Smooth muscle cell (in vitro differentiated cells): Measurements from ENCODE around the gene ZBTB7B. TPM values are rescaled to one million over a fixed set of nuclear protein-coding genes. Genes with fewer than 3 reads are reported as not detected.

Experiments used
- DNase-seq: peaks from one replicate; lab custom pipeline; 2025; ENCODE audit not compliant: unreplicated experiment; lab: John Stamatoyannopoulos, UW
- H2AFZ ChIP-seq: fragments of 200-600 bp; sonication (generic); 2 replicates; pipeline ENCODE4 v1.6.0; 2016; ENCODE audit warnings: antibody characterized with exemption, low read depth, mild to moderate bottlenecking
- H3F3A ChIP-seq: fragments of 200-600 bp; sonication (generic); 2 replicates; pipeline ENCODE4 v1.6.0; 2017; ENCODE audit warnings: antibody characterized with exemption, low read depth
- H3K27ac ChIP-seq: fragments of 200-600 bp; sonication (generic); 2 replicates; pipeline ENCODE4 v1.5.1; 2016; ENCODE audit warnings: low read depth, mild to moderate bottlenecking
- H3K27me3 ChIP-seq: fragments of 200-600 bp; sonication (generic); 2 replicates; pipeline ENCODE4 v1.6.1; 2016; ENCODE audit warnings: low read depth, mild to moderate bottlenecking
- H3K36me3 ChIP-seq: fragments of 200-600 bp; sonication (generic); 2 replicates; pipeline ENCODE4 v1.5.1; 2016; ENCODE audit warnings: low read depth
- H3K4me1 ChIP-seq: fragments of 200-600 bp; sonication (generic); 2 replicates; pipeline ENCODE4 v1.5.1; 2016; ENCODE audit warnings: low read depth
- H3K4me2 ChIP-seq: fragments of 200-600 bp; sonication (generic); 2 replicates; pipeline ENCODE4 v1.6.0; 2016; ENCODE audit warnings: mild to moderate bottlenecking
- H3K4me3 ChIP-seq: fragments of 200-600 bp; sonication (generic); 2 replicates; pipeline ENCODE4 v1.5.1; 2016; ENCODE audit warnings: mild to moderate bottlenecking
- H3K79me2 ChIP-seq: fragments of 200-600 bp; sonication (generic); 2 replicates; pipeline ENCODE4 v1.6.0; 2016; ENCODE audit warnings: low read depth, mild to moderate bottlenecking
- H3K9ac ChIP-seq: fragments of 200-600 bp; sonication (generic); 2 replicates; pipeline ENCODE4 v1.6.0; 2016; ENCODE audit warnings: low read depth
- H3K9me3 ChIP-seq: fragments of 200-600 bp; sonication (generic); replicated peaks from 2 replicates; pipeline ENCODE4 v1.5.1; 2016; ENCODE audit warnings: low read depth
- H4K20me1 ChIP-seq: fragments of 200-600 bp; sonication (generic); 2 replicates; pipeline ENCODE4 v1.6.0; 2016; ENCODE audit warnings: low read depth
- CTCF ChIP-seq: fragments of 200-600 bp; sonication (generic); IDR thresholded peaks from 2 replicates; pipeline ENCODE4 v1.5.1; 2017; ENCODE audit warnings: borderline replicate concordance, mild to moderate bottlenecking, antibody characterized with exemption; ENCODE audit not compliant: insufficient read depth, poor library complexity, severe bottlenecking
- WGBS: methylation state at CpG from one replicate; pipeline ENCODE4 v1.1.7; 2016; ENCODE audit warnings: low lambda C conversion rate; 5-methylcytosine and 5-hydroxymethylcytosine counted together
- polyA plus RNA-seq: library from polyadenylated mRNA; unstranded; fragments of >200 nt; fragmentation: Nextera tagmentation; extraction: Ambion mirVana; gene quantifications from 2 replicates; pipeline ENCODE4 v1.2.1, GENCODE V29; 2016
- total RNA-seq: library from RNA; depleted of rRNA; stranded (reverse); fragments of >200 nt; gene quantifications from 2 replicates; pipeline ENCODE4 v1.2.3, GENCODE V29; 2014

The ZBTB7B gene
- total and polyA plus RNA-seq, 2 experiments from 2014 or later, result 7.5 to 15.5 TPM

- H3K27ac ChIP-seq, result no peak overlapping the region
- no peaks in the 10 kb centered on the region for H3K27me3 ChIP-seq
- H3K9ac ChIP-seq, result no peak overlapping the region
- peaks cover 45% of the 10 kb centered on the region for H4K20me1 ChIP-seq
- TF ChIP-seq CTCF, result no peak
- peaks cover 32% of the 10 kb centered on the region for H3K4me1 ChIP-seq
- H3K79me2 ChIP-seq, result peaks cover 9% of the 10 kb centered on the region
- H3K4me3 ChIP-seq, result no peak overlapping the region
- WGBS, result 77% methylated on average over 8 of the region's 8 CpGs
- H3K9me3 ChIP-seq, result no peaks in the 10 kb centered on the region
- DNase-seq, result no peak
- H3K36me3 ChIP-seq, result no peaks in the 10 kb centered on the region
- H3F3A ChIP-seq, result peaks cover 3% of the 10 kb centered on the region
- no peak overlapping the region for H3K4me2 ChIP-seq
- H2AFZ ChIP-seq, result no peak overlapping the region
Observed at GRCh38 chr1:155013632-155014031, 11.0 kb downstream of the ZBTB7B start.

GRCh38 chr1:155014709-155015508 is 12.3 kb downstream of the ZBTB7B start:
- Histone ChIP-seq H2AFZ (no peak overlapping the region), H4K20me1 (peaks cover 33% of the 10 kb centered on the region), H3K4me3 (no peak overlapping the region), H3K9me3 (no peaks in the 10 kb centered on the region), H3K4me1 (peaks cover 28% of the 10 kb centered on the region), H3K27ac (no peak overlapping the region), H3F3A (peaks cover 3% of the 10 kb centered on the region), H3K79me2 (no peaks in the 10 kb centered on the region), H3K4me2 (no peak overlapping the region), H3K27me3 (no peaks in the 10 kb centered on the region), H3K9ac (no peak overlapping the region), H3K36me3 (no peaks in the 10 kb centered on the region)
- no peak for DNase-seq
- TF ChIP-seq CTCF, result no peak
- 92% methylated on average over 15 of the region's 31 CpGs for WGBS

- H3K79me2 ChIP-seq, result no peaks in the 10 kb centered on the region
- no peak overlapping the region for H3K4me2 ChIP-seq
- peaks cover 3% of the 10 kb centered on the region for H3F3A ChIP-seq
- H3K27me3 ChIP-seq, result no peaks in the 10 kb centered on the region
- no peak overlapping the region for H3K27ac ChIP-seq
- H4K20me1 ChIP-seq, result peaks cover 27% of the 10 kb centered on the region
- H3K4me3 ChIP-seq, result no peak overlapping the region
- no peaks in the 10 kb centered on the region for H3K9me3 ChIP-seq
- TF ChIP-seq CTCF, result no peak
- H2AFZ ChIP-seq, result no peak overlapping the region
- WGBS, result 94% methylated on average over 16 of the region's 16 CpGs
- H3K36me3 ChIP-seq, result no peaks in the 10 kb centered on the region
- peaks cover 25% of the 10 kb centered on the region for H3K4me1 ChIP-seq
- no peak overlapping the region for H3K9ac ChIP-seq
- DNase-seq, result no peak
Observed at GRCh38 chr1:155015527-155016230, 13.1 kb downstream of the ZBTB7B start.
